HUES64 (cell line): ENCODE measurements around the gene FHIT.
A peak's percentile ranks its signal among the peaks of the same experiment; 100 is the strongest.

Source experiments
- H3K27ac ChIP-seq: 2 replicates; pipeline ENCODE4 v1.7.0; 2013; ENCODE audit warnings: low read depth, low read length, inconsistent platforms
- H3K27me3 ChIP-seq: 2 replicates; pipeline ENCODE4 v1.6.1; 2013; ENCODE audit warnings: mild to moderate bottlenecking, low read length; ENCODE audit not compliant: insufficient read depth
- H3K36me3 ChIP-seq: 2 replicates; pipeline ENCODE4 v1.6.1; 2013; ENCODE audit warnings: mild to moderate bottlenecking, low read length; ENCODE audit not compliant: insufficient read depth
- H3K4me1 ChIP-seq: 2 replicates; pipeline ENCODE4 v1.6.1; 2013; ENCODE audit warnings: mild to moderate bottlenecking, low read length, moderate library complexity; ENCODE audit not compliant: insufficient read depth
- H3K4me3 ChIP-seq: 2 replicates; pipeline ENCODE4 v1.5.1; 2013; ENCODE audit warnings: mild to moderate bottlenecking, low read length, moderate library complexity
- H3K9ac ChIP-seq: 2 replicates; pipeline ENCODE4 v1.6.1; 2013; ENCODE audit warnings: mild to moderate bottlenecking, low read depth, low read length
- H3K9me3 ChIP-seq: 2 replicates; pipeline ENCODE4 v1.6.1; 2013; ENCODE audit warnings: low read depth, low read length; ENCODE audit not compliant: insufficient read depth
- WGBS: fragments of 150-250, 120-280 bp; methylation state at CpG from one replicate; pipeline ENCODE4 v1.1.7; 2013; ENCODE audit warnings: missing lambda C conversion rate; 5-methylcytosine and 5-hydroxymethylcytosine counted together

Gene FHIT

DNA sequence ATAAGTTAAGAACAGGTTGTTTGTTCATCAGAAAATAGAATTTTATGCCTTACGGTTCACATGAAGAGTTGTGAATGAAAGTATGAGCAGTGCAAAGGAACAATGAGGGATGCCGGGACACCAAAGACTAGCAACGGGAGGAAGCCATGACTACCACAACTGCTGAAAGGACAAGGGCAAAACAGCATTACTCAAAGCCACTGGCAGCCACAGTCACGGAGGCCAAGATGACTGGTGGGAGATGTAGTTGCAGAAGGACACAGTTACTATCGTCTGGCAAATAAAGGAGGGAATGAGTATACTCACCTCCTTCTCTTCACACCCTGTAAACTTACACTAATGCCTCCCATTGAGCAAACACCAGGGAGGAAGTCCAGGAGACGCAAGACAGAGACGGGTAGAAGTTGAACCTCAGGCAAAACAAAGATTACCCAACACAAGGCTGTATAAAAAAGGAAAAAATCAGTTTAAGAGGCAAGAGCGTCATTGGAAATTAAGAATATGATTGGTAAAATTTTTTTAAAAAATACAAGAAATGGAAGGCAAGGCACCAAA, 675.5 kb downstream of the FHIT start:
- WGBS = 93% methylated on average over 7 of the region's 8 CpGs
- no peaks in the 10 kb centered on the region for H3K9me3 ChIP-seq
- H3K27me3 ChIP-seq = no peaks in the 10 kb centered on the region

DNA sequence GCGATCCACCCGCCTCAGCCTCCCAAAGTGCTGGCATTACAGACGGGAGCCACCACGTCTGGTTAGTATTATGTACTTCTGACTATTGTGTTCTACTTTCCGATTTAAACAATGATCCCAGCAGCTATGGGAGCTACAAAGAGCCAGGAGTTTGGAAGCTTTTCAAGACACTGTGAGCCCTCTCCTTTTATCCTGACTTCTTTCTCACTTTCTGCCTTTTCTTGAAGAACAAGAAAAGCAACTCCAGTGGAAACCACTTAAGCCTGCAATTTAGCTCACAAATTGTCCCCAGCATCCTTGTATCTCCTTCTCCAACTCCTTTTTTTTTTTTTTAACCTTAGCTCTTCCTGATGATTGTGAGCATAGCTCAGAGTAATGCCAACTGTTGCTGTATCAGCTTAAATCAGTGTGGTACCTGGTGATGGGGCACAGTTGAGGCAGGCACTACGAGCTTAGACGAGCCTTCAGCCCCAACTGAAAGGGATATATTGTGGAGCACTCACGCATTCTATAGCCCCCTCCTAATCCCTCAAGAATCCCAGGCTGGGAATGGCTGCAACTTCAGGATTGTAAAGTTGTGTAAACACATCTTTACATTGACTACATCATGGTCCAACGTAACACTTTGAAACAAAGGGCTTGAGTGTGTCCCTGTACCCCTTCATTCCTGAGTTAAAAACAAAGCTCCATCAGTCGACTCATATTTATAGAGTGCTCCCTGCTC, 677.0 kb downstream of the FHIT start:
- Histone ChIP-seq H3K36me3 (no peaks in the 10 kb centered on the region), H3K27me3 (no peaks in the 10 kb centered on the region), H3K4me1 (peaks cover 36% of the 10 kb centered on the region), H3K4me3 (no peak overlapping the region), H3K27ac (no peak overlapping the region), H3K9ac (no peak overlapping the region), H3K9me3 (no peaks in the 10 kb centered on the region)
- WGBS = 87% methylated on average over 10 of the region's 10 CpGs

More for the DNA sequence above, 675.5 kb downstream of the FHIT start:
- Histone ChIP-seq H3K36me3 (no peaks in the 10 kb centered on the region), H3K9ac (no peak overlapping the region), H3K4me1 (peaks cover 37% of the 10 kb centered on the region), H3K27ac (no peak overlapping the region), H3K4me3 (no peak overlapping the region)

DNA sequence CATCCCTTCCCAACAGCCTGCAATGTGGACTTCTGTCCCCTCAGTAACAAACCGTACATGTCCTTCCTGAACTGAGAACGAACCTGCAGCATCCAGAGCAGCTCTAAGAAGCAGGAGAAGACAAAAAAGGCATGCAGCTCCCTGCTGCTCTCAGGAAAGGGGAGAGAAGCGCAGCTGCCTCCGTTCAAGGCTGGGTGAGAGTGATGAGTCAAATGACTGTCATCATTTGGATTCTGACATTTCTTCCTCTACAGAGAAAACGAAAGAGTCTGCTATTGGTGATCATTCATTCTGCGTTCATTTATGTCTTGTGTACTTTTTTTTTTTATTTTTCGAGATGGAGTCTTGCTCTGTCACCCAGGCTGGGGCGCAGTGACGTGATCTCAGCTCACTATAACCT, 677.8 kb downstream of the FHIT start:
- Histone ChIP-seq H3K4me3 (no peak overlapping the region), H3K4me1 (peaks cover 36% of the 10 kb centered on the region), H3K27ac (no peak overlapping the region), H3K9me3 (no peaks in the 10 kb centered on the region), H3K9ac (no peak overlapping the region), H3K27me3 (no peaks in the 10 kb centered on the region), H3K36me3 (no peaks in the 10 kb centered on the region)
- WGBS = 77% methylated on average over 9 of the region's 9 CpGs

DNA sequence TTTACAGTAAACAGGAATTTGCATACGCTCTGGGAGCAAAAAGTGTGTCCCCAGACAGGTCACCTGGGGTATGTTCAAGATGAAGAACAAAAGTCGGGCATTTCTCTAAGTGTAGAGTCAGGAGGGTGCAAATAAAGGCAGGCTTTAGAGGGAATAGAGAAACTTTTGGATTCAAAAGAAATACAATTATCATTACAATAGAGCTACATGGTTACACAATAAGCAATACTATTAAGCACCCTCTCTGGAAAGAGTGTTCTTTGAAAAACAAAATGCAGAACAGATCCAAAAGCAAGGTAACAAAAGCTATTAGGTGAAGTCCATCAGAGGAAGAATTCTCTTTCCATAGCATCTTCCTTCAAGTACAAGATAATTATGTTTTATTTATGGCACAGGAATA, 679.7 kb downstream of the FHIT start:
- H3K4me3 ChIP-seq = no peak overlapping the region
- WGBS = 54% methylated on average over 2 of the region's 2 CpGs
- H3K36me3 ChIP-seq = no peaks in the 10 kb centered on the region
- H3K9me3 ChIP-seq = no peaks in the 10 kb centered on the region
- no peak overlapping the region for H3K9ac ChIP-seq
- peaks cover 36% of the 10 kb centered on the region for H3K4me1 ChIP-seq
- no peak overlapping the region for H3K27ac ChIP-seq
- no peaks in the 10 kb centered on the region for H3K27me3 ChIP-seq

DNA sequence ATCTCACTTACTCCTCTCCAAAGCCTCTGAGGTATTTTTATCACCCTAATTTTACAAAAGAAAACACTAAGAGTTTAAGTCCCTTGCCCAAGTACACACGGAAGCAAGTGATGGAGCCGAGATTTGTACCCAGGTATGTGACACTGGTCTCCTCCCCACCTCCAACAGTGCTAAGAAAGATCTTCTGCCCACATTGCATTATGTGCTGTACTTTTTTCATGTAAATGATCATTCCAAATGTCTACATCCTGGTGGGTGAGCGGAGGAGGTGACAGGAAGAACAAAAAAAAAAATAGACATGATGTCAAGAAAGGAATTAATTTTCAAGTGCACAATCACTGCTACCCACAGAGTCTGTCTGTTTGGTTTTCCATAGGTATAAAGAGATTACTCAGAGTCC, 694.1 kb downstream of the FHIT start:
- no peaks in the 10 kb centered on the region for H3K27me3 ChIP-seq
- H3K4me1 ChIP-seq = peaks cover 27% of the 10 kb centered on the region
- no peaks in the 10 kb centered on the region for H3K36me3 ChIP-seq
- no peak overlapping the region for H3K4me3 ChIP-seq
- no peaks in the 10 kb centered on the region for H3K9me3 ChIP-seq
- WGBS = 81% methylated on average over 3 of the region's 3 CpGs
- no peak overlapping the region for H3K27ac ChIP-seq
- H3K9ac ChIP-seq = no peak overlapping the region

DNA sequence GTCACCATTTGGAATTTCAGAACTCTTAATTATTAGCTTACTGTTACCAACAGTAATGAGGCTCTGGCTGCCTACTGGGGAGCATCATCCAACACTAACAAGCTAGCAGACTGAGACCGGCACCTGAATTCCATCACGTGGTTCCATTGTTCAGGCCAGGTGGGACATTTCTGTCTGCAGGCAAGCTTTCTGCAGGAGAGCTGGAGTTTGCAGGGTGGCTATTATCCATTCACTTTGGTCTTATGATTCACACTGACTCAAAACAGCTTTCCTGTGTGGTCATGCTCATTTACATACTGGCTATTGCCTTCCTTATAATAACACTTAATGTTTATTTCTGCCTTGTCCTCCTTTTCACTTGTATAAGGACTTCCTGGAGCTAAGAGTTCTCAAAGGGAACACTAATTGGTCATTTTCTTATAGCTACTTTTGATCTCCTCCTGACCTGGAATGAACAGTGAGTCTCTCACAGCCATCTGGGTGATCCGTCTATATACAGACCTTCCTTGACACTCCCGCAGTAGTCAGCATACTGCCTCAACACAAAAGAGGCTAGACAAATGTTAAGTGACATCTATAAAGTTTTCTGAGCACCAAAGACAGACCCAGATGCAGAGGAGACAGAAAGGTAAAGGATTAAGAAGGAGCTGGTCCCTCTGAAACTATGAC, 695.4 kb downstream of the FHIT start:
- H3K27ac ChIP-seq = peak overlapping the region; percentile 61; the same call in 1 of the 2 replicates
- 15% methylated on average over 4 of the region's 4 CpGs for WGBS
- H3K4me1 ChIP-seq = peaks cover 27% of the 10 kb centered on the region
- no peaks in the 10 kb centered on the region for H3K27me3 ChIP-seq
- H3K9ac ChIP-seq = no peak overlapping the region
- no peaks in the 10 kb centered on the region for H3K36me3 ChIP-seq
- H3K9me3 ChIP-seq = 0 out of 2 replicates have a peak, but pooled peaks cover 2% of the 10 kb centered on the region
- no peak overlapping the region for H3K4me3 ChIP-seq

DNA sequence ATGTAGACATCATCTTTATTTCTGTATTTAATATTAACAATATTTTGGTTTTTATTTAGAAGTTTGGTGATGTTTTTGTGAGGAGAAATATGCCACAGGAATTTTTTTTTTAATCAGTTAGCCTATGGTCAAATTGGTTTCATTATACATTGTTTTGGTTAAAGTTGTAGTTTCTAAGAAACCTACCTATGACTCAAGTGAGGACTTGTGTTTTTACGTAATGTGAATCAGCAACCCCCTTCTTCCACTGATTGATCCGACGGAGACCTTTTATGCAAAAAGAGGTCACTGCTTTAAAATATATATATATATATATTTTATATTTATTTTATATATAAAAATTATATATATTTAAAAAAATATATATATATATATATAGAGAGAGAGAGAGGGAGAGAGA, 698.1 kb downstream of the FHIT start:
- no peak overlapping the region for H3K9ac ChIP-seq
- H3K4me3 ChIP-seq = no peak overlapping the region
- H3K9me3 ChIP-seq = 0 out of 2 replicates have a peak, but pooled peaks cover 3% of the 10 kb centered on the region
- no peaks in the 10 kb centered on the region for H3K36me3 ChIP-seq
- H3K27ac ChIP-seq = no peak overlapping the region
- H3K27me3 ChIP-seq = no peaks in the 10 kb centered on the region
- H3K4me1 ChIP-seq = peaks cover 46% of the 10 kb centered on the region
- WGBS = no CpG with 5 or more reads among the region's 3 CpGs

DNA sequence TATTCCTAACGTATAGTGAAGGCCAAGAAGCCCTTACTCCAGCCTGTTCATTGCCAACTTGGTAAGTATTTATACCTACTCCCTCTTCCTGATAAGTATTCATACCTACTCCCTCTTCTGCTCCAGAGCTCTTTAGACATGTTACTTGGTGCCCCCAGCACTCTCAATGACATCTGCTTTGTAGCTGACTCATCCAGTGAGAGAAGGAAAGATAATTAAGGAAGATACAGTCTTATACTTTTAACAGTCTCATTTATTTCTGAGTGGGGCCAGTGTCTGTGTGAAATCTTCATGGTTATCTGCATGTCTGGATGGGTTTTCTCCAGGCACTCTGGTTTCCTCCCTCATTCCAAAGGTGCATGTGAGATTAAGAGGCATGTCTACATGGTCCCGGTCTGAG, 698.7 kb downstream of the FHIT start:
- 96% methylated on average over 2 of the region's 2 CpGs for WGBS

DNA sequence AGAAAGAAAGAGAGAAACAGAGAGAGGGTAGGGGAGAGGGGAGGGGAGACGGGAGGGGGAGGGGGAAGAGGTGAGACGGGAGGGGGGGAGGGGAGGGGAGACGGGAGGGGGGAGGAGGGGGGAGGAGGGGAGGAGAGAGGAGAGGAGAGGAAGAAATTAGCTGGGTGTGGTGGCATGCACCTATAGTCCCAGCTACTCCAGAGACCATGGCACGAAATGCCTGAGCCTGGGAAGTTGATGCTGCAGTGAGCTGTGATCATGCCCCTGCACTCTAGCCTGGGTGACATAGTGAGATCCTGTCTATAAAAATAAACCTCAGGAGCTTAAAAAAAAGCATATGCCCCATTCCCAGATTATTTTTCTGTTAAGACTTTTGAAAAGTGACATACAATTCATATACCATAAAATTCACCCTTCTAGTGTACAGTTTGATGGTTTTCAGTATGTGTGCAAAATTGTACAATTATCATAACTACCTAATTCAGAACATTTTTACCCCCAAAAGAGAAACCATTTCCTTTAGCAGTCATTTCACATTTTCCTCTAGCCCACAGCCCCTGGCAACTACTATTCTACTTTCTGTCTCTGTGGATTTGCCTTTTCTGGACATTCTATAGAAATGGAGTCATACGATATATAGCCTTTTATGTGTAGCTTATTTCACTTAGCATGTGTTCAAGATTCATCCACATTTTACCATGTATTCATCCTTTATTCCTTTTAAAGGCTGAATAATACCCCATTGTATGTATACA, 699.6 kb downstream of the FHIT start:
- WGBS = 94% methylated on average over 2 of the region's 5 CpGs
- Histone ChIP-seq H3K27me3 (no peaks in the 10 kb centered on the region), H3K27ac (no peak overlapping the region), H3K4me3 (no peak overlapping the region), H3K36me3 (no peaks in the 10 kb centered on the region), H3K9me3 (0 out of 2 replicates have a peak, but pooled peaks cover 3% of the 10 kb centered on the region), H3K9ac (no peak overlapping the region), H3K4me1 (peaks cover 55% of the 10 kb centered on the region)

More for the DNA sequence above, 698.7 kb downstream of the FHIT start:
- 0 out of 2 replicates have a peak, but pooled peaks cover 3% of the 10 kb centered on the region for H3K9me3 ChIP-seq
- no peaks in the 10 kb centered on the region for H3K36me3 ChIP-seq
- H3K4me1 ChIP-seq = peaks cover 52% of the 10 kb centered on the region
- H3K4me3 ChIP-seq = no peak overlapping the region
- H3K27me3 ChIP-seq = no peaks in the 10 kb centered on the region
- H3K9ac ChIP-seq = no peak overlapping the region
- H3K27ac ChIP-seq = no peak overlapping the region

DNA sequence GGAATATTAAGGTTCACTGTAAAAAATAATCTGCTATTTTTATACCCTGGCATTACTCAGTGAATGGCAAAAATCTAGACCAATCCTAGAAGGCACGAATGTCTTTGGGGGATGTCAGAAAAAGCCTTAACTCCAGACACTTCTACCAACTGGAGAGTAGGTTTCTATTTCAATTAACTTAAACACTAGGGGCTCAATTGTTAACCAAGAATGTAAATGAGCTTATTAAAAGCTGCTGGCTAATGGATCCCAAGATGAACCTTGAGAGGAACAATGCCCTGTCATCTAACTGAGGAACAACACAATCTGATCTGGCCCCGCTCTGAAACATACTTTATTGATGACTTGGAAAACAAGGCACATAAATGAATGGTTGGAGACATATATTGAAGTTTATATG, 701.4 kb downstream of the FHIT start:
- H3K27me3 ChIP-seq = no peaks in the 10 kb centered on the region
- H3K4me1 ChIP-seq = peaks cover 51% of the 10 kb centered on the region
- H3K9me3 ChIP-seq = 0 out of 2 replicates have a peak, but pooled peaks cover 3% of the 10 kb centered on the region
- H3K4me3 ChIP-seq = no peak overlapping the region
- 83% methylated on average over 2 of the region's 2 CpGs for WGBS
- no peak overlapping the region for H3K9ac ChIP-seq
- no peak overlapping the region for H3K27ac ChIP-seq
- no peaks in the 10 kb centered on the region for H3K36me3 ChIP-seq

DNA sequence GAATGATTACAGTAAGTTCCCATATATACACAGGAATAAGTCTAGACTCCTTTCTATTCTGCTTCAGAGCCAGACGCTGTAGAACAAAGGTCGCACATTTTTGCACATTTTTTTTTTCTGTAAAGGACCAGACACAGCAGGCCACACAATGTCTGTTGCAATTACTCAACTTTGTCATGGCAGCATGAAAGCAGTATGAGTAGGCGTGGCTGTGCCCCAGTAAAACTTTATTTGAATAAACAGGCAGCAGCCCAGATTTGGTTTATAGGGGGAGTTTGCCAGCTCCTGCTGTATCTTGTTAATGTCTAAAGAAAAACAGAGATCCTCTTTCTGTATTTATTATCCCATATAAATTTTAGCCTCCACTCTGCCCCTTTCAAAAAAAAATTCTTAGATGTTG, 708.3 kb downstream of the FHIT start:
- H3K27me3 ChIP-seq = no peaks in the 10 kb centered on the region
- H3K4me1 ChIP-seq = peaks cover 30% of the 10 kb centered on the region
- H3K27ac ChIP-seq = no peak overlapping the region
- 92% methylated on average over 3 of the region's 3 CpGs for WGBS
- H3K36me3 ChIP-seq = no peaks in the 10 kb centered on the region
- H3K9ac ChIP-seq = no peak overlapping the region
- H3K4me3 ChIP-seq = no peak overlapping the region
- H3K9me3 ChIP-seq = no peaks in the 10 kb centered on the region
